ENCODE data around the gene NTM.

GRCh38 chr11:131642756-131643531 is 272.5 kb downstream of the NTM start:
- TF ChIP-seq CTCF (IDR thresholded peaks at IDR 0.05) (no peak), POLR2A (IDR thresholded peaks at IDR 0.05) (no peak)

Data from Peyer's patch (tissue), 4 donors.